HCT116 (cell line): ENCODE measurements around the gene MALT1. TPM values are rescaled to one million over a fixed set of nuclear protein-coding genes. Genes with fewer than 3 reads are reported as not detected.

ENCODE experiments used
- ATAC-seq: fragments of 200-7000 bp; cut with Tn5 transposase; 2 replicates; pipeline ENCODE4 v1.9.1; 2020; ENCODE audit warnings: mild to moderate bottlenecking, moderate library complexity
- BruUV-seq: library from RNA; stranded (reverse); fragments of 400-500 nt; replicated peaks from 2 replicates; lab custom pipeline; 2021; lab: Mats Ljungman, UMichigan
- CTCF ChIA-PET: fragments of 300-600 bp; sonication (Branson Sonifier 250); formaldehyde crosslinking; loops from one replicate; lab custom pipeline; 2021; ENCODE audit warnings: antibody characterized with exemption; lab: Charles Lee
- POLR2A ChIA-PET: fragments of 300-600, 350-600 bp; sonication (Branson Sonifier 250); formaldehyde crosslinking; loops from one replicate; lab custom pipeline; 2021; ENCODE audit warnings: antibody characterized with exemption; lab: Charles Lee
- RAD21 ChIA-PET, 2 experiments: fragments of 300-600 bp; sonication (Branson Sonifier 250); formaldehyde crosslinking; loops; one replicate each; lab custom pipeline; 2023; ENCODE audit warnings: low total read pairs in 2 of 2; ENCODE audit not compliant: uncharacterized antibody in 2 of 2, unreplicated experiment in 2 of 2, low non-redundant PET in 1 of 2; lab: Charles Lee
- DNase-seq: peaks from one replicate; pipeline ENCODE4 v3.0.0-alpha.2; 2010; ENCODE audit warnings: low read depth, low spot score
- H2AFZ ChIP-seq: fragments of 200-600 bp; shearing (Covaris generic), sonication (generic); 2 replicates; pipeline ENCODE4 v1.6.1; 2017; ENCODE audit warnings: low read depth, mixed run types, mixed read lengths, antibody characterized with exemption, low read length; ENCODE audit not compliant: poor library complexity, severe bottlenecking
- H3K27ac ChIP-seq: 2 replicates; pipeline ENCODE4 v1.5.1; 2012; ENCODE audit warnings: low read depth, low read length
- H3K27me3 ChIP-seq: fragments of 200-600 bp; sonication (generic); 2 replicates; pipeline ENCODE4 v1.6.1; 2016; ENCODE audit warnings: mixed run types, low read length, mixed read lengths; ENCODE audit not compliant: insufficient read depth
- H3K36me3 ChIP-seq, 2 experiments: fragments of 200-500 bp in 1 of 2; fragments of 200-600 bp in 1 of 2; sonication (Bioruptor generic) in 1 of 2; sonication (generic) in 1 of 2; 2 replicates each; pipeline versions ENCODE4 v1.5.1 to v1.6.1; 2014 to 2016; ENCODE audit warnings: low read length in 2 of 2, inconsistent platforms in 1 of 2, mixed read lengths in 1 of 2, mixed run types in 1 of 2; ENCODE audit not compliant: insufficient read depth in 2 of 2, control insufficient read depth in 1 of 2
- H3K4me1 ChIP-seq, 2 experiments: fragments of 200-600 bp in 1 of 2; sonication (generic) in 1 of 2; 2 replicates each; pipeline versions ENCODE4 v1.5.1 to v1.6.1; 2012 to 2017; ENCODE audit warnings: low read length in 2 of 2, inconsistent platforms in 1 of 2, mild to moderate bottlenecking in 1 of 2, mixed read lengths in 1 of 2, mixed run types in 1 of 2, moderate library complexity in 1 of 2; ENCODE audit not compliant: insufficient read depth in 2 of 2, control insufficient read depth in 1 of 2
- H3K4me2 ChIP-seq: fragments of 200-600 bp; sonication (generic); 2 replicates; pipeline ENCODE4 v1.6.1; 2017; ENCODE audit warnings: mixed run types, low read length, mixed read lengths
- H3K4me3 ChIP-seq, 2 experiments: fragments of 200-600 bp in 1 of 2; sonication (generic) in 1 of 2; replicated peaks in 1 of 2; 2 replicates each; pipeline ENCODE4 v1.5.1; 2011 to 2016; ENCODE audit warnings: low read length in 2 of 2, control low read depth in 1 of 2, low read depth in 1 of 2, mild to moderate bottlenecking in 1 of 2, mixed read lengths in 1 of 2, mixed run types in 1 of 2
- H3K79me2 ChIP-seq: fragments of 200-600 bp; sonication (generic); 2 replicates; pipeline ENCODE4 v1.6.1; 2017; ENCODE audit warnings: mild to moderate bottlenecking, mixed run types, low read length, moderate library complexity, mixed read lengths; ENCODE audit not compliant: insufficient read depth
- H3K9ac ChIP-seq: fragments of 200-600 bp; sonication (generic); 2 replicates; pipeline ENCODE4 v1.6.1; 2016; ENCODE audit warnings: low read length, mixed read lengths
- H3K9me2 ChIP-seq: fragments of 200-600 bp; sonication (generic), shearing (Covaris generic); 2 replicates; pipeline ENCODE4 v1.6.1; 2017; ENCODE audit warnings: mixed run types, mild to moderate bottlenecking, moderate library complexity; ENCODE audit not compliant: insufficient read depth
- H3K9me3 ChIP-seq, 2 experiments: fragments of 200-500 bp in 1 of 2; fragments of 200-600 bp in 1 of 2; sonication (Bioruptor generic) in 1 of 2; sonication (generic) in 1 of 2; 2 replicates each; pipeline ENCODE4 v1.6.1; 2014 to 2017; ENCODE audit warnings: low read length in 2 of 2, mixed read lengths in 2 of 2, inconsistent platforms in 1 of 2, low read depth in 1 of 2, mild to moderate bottlenecking in 1 of 2, mixed run types in 1 of 2, moderate library complexity in 1 of 2; ENCODE audit not compliant: control insufficient read depth in 1 of 2, insufficient read depth in 1 of 2
- H4K20me1 ChIP-seq: fragments of 200-600 bp; sonication (generic), shearing (Covaris generic); 2 replicates; pipeline ENCODE4 v1.6.1; 2017; ENCODE audit warnings: mixed run types, mild to moderate bottlenecking, moderate library complexity; ENCODE audit not compliant: insufficient read depth
- ATF3 ChIP-seq: IDR thresholded peaks from 2 replicates; pipeline ENCODE4 v1.6.1; 2012
- CBX3 ChIP-seq: IDR thresholded peaks from 2 replicates; pipeline ENCODE4 v1.6.1; 2012; ENCODE audit warnings: low read depth
- CEBPB ChIP-seq: IDR thresholded peaks from 2 replicates; pipeline ENCODE4 v1.6.1; 2012; ENCODE audit warnings: low read depth
- EGR1 ChIP-seq: IDR thresholded peaks from 2 replicates; pipeline ENCODE4 v1.6.1; 2012; ENCODE audit warnings: low read depth
- ELF1 ChIP-seq: IDR thresholded peaks from 2 replicates; pipeline ENCODE4 v1.6.1; 2012; ENCODE audit warnings: low read depth, borderline replicate concordance
- EZH2 ChIP-seq: fragments of 200-600 bp; sonication (generic); IDR thresholded peaks from 2 replicates; pipeline ENCODE4 v1.6.1; 2017; ENCODE audit warnings: antibody characterized with exemption, mixed run types
- FOSL1 ChIP-seq: IDR thresholded peaks from 2 replicates; pipeline ENCODE4 v1.6.1; 2012; ENCODE audit warnings: low read depth
- JUND ChIP-seq: IDR thresholded peaks from 2 replicates; pipeline ENCODE4 v1.6.1; 2012
- POLR2A ChIP-seq: IDR thresholded peaks from 2 replicates; pipeline ENCODE4 v1.7.0; 2011; ENCODE audit warnings: borderline replicate concordance; ENCODE audit not compliant: insufficient read depth, insufficient read length; ENCODE audit errors: extremely low read depth
- POLR2AphosphoS5 ChIP-seq: IDR thresholded peaks from 2 replicates; pipeline ENCODE4 v1.6.1; 2011; ENCODE audit warnings: mild to moderate bottlenecking, low read depth, low read length, moderate library complexity
- SIN3A ChIP-seq: IDR thresholded peaks from 2 replicates; pipeline ENCODE4 v1.6.1; 2012; ENCODE audit warnings: low read depth
- SP1 ChIP-seq: IDR thresholded peaks from 2 replicates; pipeline ENCODE4 v1.6.1; 2012; ENCODE audit warnings: low read depth
- TCF7L2 ChIP-seq: IDR thresholded peaks from 2 replicates; pipeline ENCODE4 v1.7.0; 2011; ENCODE audit warnings: borderline replicate concordance, inconsistent platforms; ENCODE audit not compliant: insufficient read depth, insufficient read length; ENCODE audit errors: extremely low read depth
- YY1 ChIP-seq: IDR thresholded peaks from 2 replicates; pipeline ENCODE4 v1.6.1; 2011; ENCODE audit warnings: low read length, low read depth, moderate library complexity, mild to moderate bottlenecking; ENCODE audit not compliant: insufficient replicate concordance; ENCODE audit errors: extremely low read depth
- ZBTB33 ChIP-seq: IDR thresholded peaks from 2 replicates; pipeline ENCODE4 v1.6.1; 2011; ENCODE audit warnings: mild to moderate bottlenecking, low read length, moderate library complexity; ENCODE audit not compliant: insufficient replicate concordance; ENCODE audit errors: extremely low read depth
- ZFX ChIP-seq: fragments of 450-650 bp; IDR thresholded peaks from 2 replicates; pipeline ENCODE4 v1.6.1; 2017
- intact Hi-C: fragments of 100-400 bp; cut with micrococcal nuclease; formaldehyde crosslinking; loops from 2 replicates; pipeline ENCODE4 v1.10.0; 2022
- total RNA-seq: library from RNA; stranded (reverse); gene quantifications from one replicate; pipeline ENCODE4 v1.2.1, GENCODE V29; 2021; ENCODE audit not compliant: unreplicated experiment
- TF ChIP-seq, protein P1 (sequence below): IDR thresholded peaks from 2 replicates; pipeline ENCODE4 v1.6.1; 2012
- TF ChIP-seq, protein P2 (sequence below): IDR thresholded peaks from 2 replicates; pipeline ENCODE4 v1.6.1; 2012; ENCODE audit warnings: low read depth
- TF ChIP-seq, protein P3 (sequence below), 3 experiments: fragments of 200-600 bp in 1 of 3; sonication (generic) in 1 of 3; IDR thresholded peaks in 2 of 3; conservative IDR thresholded peaks in 1 of 3; 2 replicates each; pipeline ENCODE4 v1.5.1; 2012 to 2017; ENCODE audit warnings: low read depth in 2 of 3, low read length in 2 of 3, antibody characterized with exemption in 1 of 3, borderline replicate concordance in 1 of 3, control low read depth in 1 of 3, mild to moderate bottlenecking in 1 of 3, mixed read lengths in 1 of 3, mixed run types in 1 of 3, moderate library complexity in 1 of 3; ENCODE audit not compliant: insufficient read depth in 1 of 3

MALT1 gene
- total RNA-seq, 1 experiment from 2014 or later, result 41.1 TPM

DNA sequence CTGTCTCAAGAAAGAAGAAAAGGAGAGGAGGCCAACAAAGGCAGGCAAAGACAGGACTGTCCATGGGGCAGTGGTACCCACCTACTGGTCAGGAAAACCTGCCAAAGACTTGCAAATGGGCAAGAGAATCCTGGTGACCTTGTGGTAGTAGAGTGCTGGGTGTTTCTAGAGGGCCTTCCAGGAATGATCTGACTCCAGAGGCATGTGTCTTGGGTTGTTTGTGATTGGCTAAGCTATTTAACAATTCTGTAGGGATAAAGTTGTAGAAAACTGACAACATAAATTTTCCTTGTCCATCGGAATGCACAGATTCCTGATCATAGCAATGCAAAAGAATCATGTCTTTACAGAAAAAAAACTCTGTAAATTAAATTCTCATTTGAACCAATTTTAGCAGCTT lies 125.0 kb downstream of the MALT1 start:
- RAD21 ChIA-PET, result no interaction called here
- Histone ChIP-seq H3K4me2 (no peak overlapping the region), H3K79me2 (no peaks in the 10 kb centered on the region), H3K9me3 (no peaks in the 10 kb centered on the region), H3K4me3 (no peak overlapping the region), H3K27ac (no peak overlapping the region), H3K9me2 (no peaks in the 10 kb centered on the region), H3K9ac (no peak overlapping the region), H2AFZ (no peak overlapping the region), H3K36me3 (no peaks in the 10 kb centered on the region), H3K4me1 (no peaks in the 10 kb centered on the region), H4K20me1 (no peaks in the 10 kb centered on the region), H3K27me3 (no peaks in the 10 kb centered on the region; the same call in 1 of the 2 replicates)
- BruUV-seq, result no TSS peak
- intact Hi-C loops, result no loop called here
- ATAC-seq, result no peak
- POLR2A ChIA-PET, result no interaction called here
- CTCF ChIA-PET, result no interaction called here
- DNase-seq, result no peak
- TF ChIP-seq JUND (no peak), ELF1 (no peak), POLR2AphosphoS5 (no peak), TCF7L2 (no peak), ZBTB33 (no peak), ATF3 (no peak), YY1 (no peak), CEBPB (no peak), CBX3 (no peak), EZH2 (no peak), POLR2A (no peak), FOSL1 (no peak), ZFX (no peak), SIN3A (no peak), SP1 (no peak), EGR1 (no peak)
- TF ChIP-seq, protein P1, sequence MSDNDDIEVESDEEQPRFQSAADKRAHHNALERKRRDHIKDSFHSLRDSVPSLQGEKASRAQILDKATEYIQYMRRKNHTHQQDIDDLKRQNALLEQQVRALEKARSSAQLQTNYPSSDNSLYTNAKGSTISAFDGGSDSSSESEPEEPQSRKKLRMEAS, result no peak
- TF ChIP-seq, protein P2, sequence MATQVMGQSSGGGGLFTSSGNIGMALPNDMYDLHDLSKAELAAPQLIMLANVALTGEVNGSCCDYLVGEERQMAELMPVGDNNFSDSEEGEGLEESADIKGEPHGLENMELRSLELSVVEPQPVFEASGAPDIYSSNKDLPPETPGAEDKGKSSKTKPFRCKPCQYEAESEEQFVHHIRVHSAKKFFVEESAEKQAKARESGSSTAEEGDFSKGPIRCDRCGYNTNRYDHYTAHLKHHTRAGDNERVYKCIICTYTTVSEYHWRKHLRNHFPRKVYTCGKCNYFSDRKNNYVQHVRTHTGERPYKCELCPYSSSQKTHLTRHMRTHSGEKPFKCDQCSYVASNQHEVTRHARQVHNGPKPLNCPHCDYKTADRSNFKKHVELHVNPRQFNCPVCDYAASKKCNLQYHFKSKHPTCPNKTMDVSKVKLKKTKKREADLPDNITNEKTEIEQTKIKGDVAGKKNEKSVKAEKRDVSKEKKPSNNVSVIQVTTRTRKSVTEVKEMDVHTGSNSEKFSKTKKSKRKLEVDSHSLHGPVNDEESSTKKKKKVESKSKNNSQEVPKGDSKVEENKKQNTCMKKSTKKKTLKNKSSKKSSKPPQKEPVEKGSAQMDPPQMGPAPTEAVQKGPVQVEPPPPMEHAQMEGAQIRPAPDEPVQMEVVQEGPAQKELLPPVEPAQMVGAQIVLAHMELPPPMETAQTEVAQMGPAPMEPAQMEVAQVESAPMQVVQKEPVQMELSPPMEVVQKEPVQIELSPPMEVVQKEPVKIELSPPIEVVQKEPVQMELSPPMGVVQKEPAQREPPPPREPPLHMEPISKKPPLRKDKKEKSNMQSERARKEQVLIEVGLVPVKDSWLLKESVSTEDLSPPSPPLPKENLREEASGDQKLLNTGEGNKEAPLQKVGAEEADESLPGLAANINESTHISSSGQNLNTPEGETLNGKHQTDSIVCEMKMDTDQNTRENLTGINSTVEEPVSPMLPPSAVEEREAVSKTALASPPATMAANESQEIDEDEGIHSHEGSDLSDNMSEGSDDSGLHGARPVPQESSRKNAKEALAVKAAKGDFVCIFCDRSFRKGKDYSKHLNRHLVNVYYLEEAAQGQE, result no peak
- TF ChIP-seq, protein P3, sequence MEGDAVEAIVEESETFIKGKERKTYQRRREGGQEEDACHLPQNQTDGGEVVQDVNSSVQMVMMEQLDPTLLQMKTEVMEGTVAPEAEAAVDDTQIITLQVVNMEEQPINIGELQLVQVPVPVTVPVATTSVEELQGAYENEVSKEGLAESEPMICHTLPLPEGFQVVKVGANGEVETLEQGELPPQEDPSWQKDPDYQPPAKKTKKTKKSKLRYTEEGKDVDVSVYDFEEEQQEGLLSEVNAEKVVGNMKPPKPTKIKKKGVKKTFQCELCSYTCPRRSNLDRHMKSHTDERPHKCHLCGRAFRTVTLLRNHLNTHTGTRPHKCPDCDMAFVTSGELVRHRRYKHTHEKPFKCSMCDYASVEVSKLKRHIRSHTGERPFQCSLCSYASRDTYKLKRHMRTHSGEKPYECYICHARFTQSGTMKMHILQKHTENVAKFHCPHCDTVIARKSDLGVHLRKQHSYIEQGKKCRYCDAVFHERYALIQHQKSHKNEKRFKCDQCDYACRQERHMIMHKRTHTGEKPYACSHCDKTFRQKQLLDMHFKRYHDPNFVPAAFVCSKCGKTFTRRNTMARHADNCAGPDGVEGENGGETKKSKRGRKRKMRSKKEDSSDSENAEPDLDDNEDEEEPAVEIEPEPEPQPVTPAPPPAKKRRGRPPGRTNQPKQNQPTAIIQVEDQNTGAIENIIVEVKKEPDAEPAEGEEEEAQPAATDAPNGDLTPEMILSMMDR (IDR thresholded peaks at IDR 0.05 in 2 of 3, conservative IDR thresholded peaks at IDR 0.05 in 1 of 3; ENCODE audit: borderline replicate concordance in 1 of 3, insufficient read depth in 1 of 3, low read depth in 2 of 3, low read length in 2 of 3), result no peak
